Raji (cell line): ENCODE data around the gene FLYWCH1.

ENCODE experiments used
- POLR2A ChIP-seq: IDR thresholded peaks from 2 replicates; pipeline ENCODE4 v1.6.1; 2011; ENCODE audit warnings: low read depth, low read length, control low read depth; ENCODE audit not compliant: insufficient read depth

Gene FLYWCH1

DNA sequence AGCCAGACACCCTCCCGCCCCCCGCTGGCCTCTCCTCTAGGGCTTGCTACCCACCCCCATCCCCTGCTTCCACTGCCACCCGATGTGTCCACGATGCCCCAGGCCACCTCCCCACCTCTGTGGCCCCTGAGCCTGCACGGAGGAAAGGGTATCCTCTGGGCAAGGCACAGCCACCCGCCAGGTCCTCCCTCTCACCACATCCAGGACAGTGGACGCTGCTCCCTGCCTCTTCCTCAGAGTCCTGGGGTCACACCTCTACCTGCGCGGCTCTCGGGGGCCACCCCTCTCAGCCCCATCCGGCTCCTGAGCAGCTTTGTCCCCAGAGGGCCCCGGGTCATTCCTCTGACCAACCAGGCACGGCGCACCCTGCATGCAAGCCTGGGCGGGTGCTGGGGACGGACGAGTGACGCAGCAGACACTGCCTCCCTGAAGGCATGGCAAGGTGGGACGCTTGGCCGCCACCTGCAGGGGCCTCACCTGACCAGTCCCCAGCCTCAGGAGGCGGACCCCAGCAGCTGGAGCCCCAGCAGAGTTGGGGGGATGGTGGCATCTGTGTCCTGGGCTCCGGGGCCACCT, 24.8 kb downstream of the FLYWCH1 start:
- no peak for TF ChIP-seq POLR2A

DNA sequence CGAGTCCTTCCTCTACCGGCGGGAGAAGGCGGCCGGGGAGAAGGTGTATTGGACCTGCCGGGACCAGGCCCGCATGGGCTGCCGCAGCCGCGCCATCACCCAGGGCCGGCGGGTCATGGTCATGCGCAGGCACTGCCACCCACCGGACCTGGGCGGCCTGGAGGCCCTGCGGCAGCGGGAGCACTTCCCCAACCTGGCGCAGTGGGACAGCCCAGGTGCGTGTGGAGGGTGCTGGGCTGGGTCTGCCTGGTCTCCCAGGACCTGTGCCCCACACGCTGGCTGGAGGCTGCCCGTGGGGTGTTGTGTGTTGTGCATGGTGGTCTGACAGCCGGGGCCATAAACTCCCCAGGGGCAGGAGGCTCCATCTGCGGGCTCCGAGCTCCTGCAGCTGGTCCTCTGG, 25.4 kb downstream of the FLYWCH1 start:
- no peak for TF ChIP-seq POLR2A

DNA sequence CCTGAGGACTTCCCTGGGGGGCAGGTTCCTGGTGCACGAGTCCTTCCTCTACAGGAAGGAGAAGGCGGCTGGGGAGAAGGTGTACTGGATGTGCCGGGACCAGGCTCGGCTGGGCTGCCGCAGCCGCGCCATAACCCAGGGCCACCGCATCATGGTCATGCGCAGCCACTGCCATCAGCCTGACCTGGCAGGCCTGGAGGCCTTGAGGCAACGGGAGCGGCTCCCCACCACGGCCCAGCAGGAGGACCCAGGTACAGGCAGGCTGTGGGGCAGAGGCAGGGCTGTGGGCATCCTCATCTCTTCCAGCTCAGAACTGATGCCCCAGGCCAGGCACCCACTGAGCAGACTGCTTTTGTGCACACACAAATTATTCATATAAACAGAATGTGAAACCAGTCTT, 26.5 kb downstream of the FLYWCH1 start:
- no peak for TF ChIP-seq POLR2A

DNA sequence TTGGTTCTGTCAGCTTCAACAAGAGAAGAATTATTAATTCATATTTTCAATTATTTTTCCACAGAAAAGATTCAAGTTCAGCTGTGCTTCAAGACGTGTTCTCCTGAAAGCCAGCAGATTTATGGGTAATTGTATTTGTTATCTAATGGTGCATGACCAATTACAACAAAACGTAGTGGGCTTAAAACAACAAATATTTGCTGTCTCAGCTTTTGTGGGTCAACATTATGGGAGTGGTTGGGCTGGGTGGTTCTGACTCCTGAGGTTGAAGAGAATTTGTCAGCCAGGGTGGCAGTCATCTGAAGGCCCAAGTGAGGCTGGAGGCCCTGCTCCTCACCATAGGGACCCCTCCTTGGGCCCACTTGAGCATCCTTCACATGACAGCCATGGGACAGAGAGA, 28.2 kb downstream of the FLYWCH1 start:
- no peak for TF ChIP-seq POLR2A

DNA sequence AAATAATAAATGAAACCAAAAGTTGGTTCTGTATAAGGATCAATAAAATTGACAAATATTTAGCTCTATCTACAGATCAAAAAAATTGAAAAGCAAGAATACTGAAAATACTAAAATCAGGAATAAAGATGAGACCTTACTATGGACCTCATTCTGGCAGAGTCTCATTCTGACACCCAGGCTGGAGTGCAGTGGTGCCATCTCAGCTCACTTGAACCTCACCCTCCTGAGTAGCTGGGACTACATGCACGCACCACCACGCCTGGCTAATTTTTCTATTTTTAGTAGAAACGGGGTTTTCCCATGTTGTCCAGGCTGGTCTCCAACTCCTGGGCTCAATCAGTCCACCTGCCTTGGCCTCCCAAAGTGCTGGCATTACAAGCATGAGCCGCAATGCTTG, 30.3 kb downstream of the FLYWCH1 start:
- no peak for TF ChIP-seq POLR2A

DNA sequence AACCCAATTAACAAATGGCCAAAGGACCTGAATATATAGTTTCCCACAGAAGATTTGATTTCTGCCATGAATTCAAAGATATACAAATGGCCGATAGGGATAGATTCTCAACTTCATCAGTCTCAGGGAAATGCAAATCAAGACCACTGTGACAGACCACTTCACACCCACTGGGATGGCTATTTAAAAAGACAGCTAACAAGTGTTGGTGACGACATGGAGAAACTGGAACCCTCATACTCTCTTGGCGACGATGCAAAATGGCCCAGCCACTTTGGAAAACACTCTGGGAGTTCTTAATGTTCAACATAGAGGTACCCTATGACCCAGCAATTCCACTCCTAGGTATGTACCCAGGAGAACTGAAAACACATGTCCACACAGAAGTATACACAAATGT, 34.9 kb downstream of the FLYWCH1 start:
- no peak for TF ChIP-seq POLR2A

DNA sequence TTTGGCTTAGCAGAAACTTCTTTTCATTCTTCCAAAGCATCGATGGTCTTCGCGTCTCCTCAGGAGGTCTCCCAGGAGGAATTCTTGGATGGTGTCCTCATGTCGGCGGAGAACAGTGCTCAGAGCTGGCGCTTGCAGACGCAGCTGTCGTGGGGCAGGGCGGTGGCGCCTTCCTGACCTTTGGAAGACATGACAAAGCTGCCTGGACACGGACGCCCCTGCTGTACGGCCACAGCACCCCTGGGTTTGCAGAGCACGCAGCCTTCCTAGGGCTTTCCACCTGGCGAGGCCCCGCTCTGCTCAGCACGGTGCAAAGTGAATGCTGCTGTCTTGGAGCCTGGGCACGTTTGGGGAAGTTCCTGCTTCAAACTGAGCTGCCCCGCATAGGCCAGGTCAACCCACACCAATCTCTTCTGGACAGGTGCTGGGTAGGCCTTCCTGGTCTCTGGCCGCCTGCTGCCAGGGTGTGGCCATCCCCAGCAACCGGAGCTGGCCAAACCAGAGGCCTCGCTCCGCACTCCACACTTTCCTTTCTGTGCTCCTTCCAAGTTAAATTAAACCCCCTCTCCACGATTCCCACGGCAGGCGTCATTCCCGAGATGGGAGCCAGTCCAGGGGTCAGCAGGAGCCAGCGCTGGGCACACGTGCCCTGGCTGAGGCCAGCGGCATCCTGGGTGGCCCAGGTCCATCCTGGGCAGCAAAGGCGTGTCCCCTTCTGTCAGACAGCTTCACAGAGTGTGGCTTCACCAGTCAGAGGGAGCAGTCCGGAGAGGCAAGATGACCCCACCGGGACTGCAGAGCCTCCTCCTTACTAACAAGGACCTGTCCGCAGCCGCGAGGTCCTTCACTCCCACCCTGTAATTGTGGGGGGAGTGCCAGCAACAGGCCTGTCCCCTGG, 37.3 kb downstream of the FLYWCH1 start:
- no peak for TF ChIP-seq POLR2A

DNA sequence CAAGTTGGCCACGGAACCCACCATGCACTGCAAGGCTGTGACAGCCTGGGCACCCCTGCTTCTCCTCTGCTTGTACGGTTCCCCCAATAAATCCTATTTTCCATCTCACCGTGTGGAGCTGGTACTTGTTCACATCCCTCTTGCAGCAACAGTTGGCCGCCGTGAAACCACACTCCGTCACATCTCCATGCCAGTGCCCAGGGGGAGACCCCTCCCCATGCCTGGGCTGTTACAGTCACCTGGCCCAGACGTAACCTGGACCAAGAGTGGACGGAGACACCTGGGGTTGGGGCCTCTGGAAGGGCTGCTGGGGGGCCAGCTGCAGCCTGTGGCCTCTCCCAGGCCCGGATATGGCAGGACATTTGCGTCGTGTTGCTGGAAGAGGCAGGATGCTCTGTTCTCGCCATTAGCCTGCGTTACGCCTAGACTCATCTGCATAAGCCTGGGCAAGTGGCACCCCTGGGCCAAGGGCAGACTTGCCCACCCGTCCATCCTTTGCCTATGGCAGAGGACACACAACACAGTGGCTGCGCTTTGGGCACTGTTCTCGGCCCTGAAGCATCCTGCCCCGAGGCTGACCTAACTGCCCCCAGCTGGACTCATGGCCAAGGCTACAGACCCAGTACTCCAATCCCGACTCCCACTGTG, 38.1 kb downstream of the FLYWCH1 start:
- TF ChIP-seq POLR2A = no peak

DNA sequence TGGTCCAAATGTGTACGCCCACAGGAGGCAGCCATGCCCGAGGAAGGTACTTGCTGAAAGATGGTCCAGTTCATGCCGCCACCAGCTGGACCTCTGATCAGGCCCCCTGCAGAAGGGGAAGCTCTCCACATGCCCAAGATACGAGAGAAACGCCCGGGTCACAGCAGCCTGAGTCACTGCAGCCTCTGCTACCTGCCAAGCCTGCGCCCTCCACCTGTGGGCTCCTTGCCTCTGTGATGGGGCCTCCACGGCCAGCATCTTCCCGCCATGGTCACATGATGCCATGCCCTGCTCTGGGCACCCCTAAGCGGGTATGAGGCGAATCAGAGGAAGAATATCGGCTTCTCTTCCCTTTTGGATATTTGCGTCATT, 38.6 kb downstream of the FLYWCH1 start:
- no peak for TF ChIP-seq POLR2A

DNA sequence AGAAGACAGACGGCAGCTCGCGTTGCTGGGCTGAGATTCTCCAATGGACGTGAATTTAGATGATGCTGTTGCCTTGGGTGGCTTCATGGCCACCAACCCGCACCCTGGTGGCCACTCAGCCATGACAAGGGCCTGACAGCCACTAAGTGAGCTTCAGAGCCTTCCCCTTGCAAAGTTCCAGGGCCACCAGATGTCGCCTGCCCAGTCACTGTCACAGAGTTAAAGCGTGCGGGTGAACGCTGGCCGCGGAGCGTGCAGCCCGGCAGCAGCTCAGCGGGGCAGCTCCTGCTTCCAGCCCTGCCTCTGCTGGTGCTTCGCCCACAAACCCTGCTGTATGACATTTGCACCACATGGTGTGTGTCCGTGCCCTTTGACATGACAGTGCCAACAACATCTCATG, 39.0 kb downstream of the FLYWCH1 start:
- TF ChIP-seq POLR2A = no peak

DNA sequence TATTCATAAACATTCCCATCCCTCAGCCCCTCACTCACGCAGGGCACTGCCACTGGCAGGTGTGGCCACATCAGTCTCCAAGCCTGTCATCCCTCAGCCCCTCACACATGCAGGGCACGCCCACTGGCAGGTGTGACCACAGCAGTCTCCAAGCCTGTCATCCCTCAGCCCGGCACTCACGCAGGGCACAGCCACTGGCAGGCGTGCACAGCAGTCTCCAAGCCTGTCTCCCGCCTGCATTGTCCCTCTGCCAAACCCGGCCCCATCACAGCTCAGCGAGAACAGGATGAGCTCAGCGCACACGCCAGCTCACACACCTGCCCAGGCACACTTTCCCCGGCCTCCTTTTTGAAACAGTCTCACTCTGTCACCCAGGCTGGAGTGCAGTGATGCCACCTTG, 40.9 kb downstream of the FLYWCH1 start:
- TF ChIP-seq POLR2A = no peak

DNA sequence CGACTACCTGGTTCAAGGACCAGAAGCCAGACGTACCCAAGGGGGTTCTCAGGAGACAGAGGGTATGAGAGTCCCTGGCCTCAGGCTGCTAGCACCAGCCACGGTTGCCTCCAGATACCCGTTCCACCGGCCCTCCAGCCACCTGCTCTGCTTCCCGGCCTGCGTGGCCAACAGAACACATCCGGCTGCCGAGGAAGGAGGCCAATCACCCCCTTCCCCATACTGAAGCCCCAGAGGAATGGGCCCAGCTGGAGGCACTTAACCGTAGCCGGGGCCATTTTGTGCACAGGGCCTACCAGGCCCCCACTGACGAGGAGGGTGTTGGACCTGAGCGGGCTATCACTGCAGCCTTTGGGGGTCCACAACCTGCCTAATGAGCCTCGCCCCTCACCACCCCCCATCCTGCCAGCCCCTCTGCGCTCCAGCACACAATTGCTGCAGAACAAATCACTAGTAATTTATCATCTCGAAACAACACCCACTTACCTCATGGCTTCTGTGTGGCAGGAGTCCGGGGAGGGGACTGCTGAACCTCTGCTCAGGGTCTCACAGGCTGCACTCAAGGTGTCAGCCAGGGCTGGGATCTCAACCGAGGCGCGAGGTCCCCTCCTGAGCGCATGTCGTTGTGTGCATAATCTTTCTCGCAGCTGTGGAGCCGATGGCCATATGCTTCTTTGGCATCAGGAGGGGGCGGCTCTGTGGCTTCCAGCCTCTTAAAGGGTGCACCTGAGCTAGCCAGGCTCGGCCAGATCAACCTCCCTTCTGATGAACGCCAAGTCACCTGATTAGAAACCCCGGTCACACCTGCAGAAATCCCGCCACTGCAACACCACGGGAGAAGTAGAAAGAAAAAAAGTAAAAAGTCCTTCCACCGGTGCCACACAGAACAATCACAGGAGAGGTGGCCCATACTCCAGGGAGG, 42.2 kb downstream of the FLYWCH1 start:
- no peak for TF ChIP-seq POLR2A

DNA sequence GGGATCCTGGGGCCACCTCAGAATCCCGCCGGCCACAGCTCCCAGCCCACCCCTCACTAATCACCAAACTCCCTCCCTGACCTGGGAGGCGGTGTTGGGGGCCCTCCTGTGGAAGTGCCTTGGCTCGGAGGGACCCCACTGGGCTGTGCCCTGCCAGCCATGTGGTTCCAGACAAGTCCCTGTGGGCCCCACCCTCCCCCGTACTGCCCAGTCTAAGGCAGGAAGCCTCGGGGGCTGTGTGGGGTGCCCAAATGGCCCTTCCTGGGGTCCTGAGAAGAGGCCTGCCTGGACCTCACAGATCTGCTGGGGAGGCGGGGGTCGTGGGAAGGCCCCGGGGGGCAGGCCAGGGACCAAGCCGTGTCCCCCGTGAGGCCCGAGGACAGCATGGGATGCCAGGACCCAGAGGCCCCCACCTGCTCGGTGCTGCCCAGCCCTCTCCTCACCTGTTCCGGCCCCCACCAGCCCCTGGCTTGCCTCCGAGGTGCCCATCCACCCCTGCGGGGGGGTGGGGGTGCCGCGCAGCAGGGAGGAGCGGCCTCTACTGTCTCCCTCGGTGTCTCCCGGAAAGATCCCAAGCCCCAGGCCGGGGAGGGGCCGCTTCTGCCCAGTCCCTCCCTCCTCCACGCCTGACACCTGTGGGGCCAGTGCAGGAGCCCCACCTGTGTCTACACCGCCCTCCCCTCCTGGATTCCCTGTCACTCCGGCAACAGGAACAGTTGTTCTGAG, 43.1 kb downstream of the FLYWCH1 start:
- no peak for TF ChIP-seq POLR2A

DNA sequence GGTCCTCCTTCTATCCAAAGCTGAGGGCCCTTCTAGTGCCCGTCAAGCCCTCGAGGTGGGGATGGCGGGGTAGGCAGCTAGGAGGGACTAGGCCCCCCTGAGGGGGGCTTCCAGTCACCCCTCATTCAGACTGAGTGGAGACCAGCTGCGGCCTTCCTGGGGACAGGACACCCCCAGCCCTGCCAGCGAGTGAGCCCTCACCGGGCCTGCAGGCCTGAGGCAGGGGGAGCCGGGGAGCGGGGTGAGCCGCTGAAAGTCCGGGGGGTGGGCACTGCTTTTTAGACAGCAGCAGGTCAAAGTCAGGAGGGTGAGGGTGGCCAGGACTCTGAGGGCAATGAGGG, 43.7 kb downstream of the FLYWCH1 start:
- no peak for TF ChIP-seq POLR2A
